Heart left ventricle (tissue), 16 donors: ENCODE results near the gene PPFIA2. TPM values are rescaled to one million over a fixed set of nuclear protein-coding genes. Genes with fewer than 3 reads are reported as not detected.
A peak's percentile ranks its signal among the peaks of the same experiment; 100 is the strongest.

Source experiments
- ATAC-seq, 4 donors: fragments of 200-7000 bp; cut with Tn5 transposase; one replicate each; pipeline ENCODE4 v1.9.1; 2020 to 2022; ENCODE audit warnings: moderate library complexity in 4 of 4, mild to moderate bottlenecking in 3 of 4, moderate number of reproducible peaks in 1 of 4
- DNase-seq, 5 donors: peaks; one replicate each; pipeline ENCODE4 v3.0.0-alpha.2; 2020
- H3K27ac ChIP-seq, 12 donors: fragments of 200-600 bp; sonication (generic) in 4 of 12; one replicate each; pipeline versions ENCODE4 v1.5.0 to v1.8.0; 2016 to 2022; ENCODE audit warnings: mild to moderate bottlenecking in 2 of 12
- H3K27me3 ChIP-seq, 9 donors: fragments of 200-600 bp; sonication (generic) in 2 of 9; one replicate each; pipeline versions ENCODE4 v1.5.1 to v1.8.0; 2016 to 2022; ENCODE audit warnings: mild to moderate bottlenecking in 3 of 9
- H3K36me3 ChIP-seq, 9 donors: fragments of 200-600 bp; sonication (generic) in 2 of 9; one replicate each; pipeline versions ENCODE4 v1.5.0 to v1.8.0; 2018 to 2022; ENCODE audit warnings: mild to moderate bottlenecking in 2 of 9
- H3K4me1 ChIP-seq, 12 donors: fragments of 200-600 bp; sonication (generic) in 4 of 12; one replicate each; pipeline versions ENCODE4 v1.5.0 to v1.8.0; 2016 to 2022; ENCODE audit warnings: mild to moderate bottlenecking in 3 of 12
- H3K4me3 ChIP-seq, 12 donors: fragments of 200-600 bp; sonication (generic) in 4 of 12; one replicate each; pipeline versions ENCODE4 v1.5.0 to v1.8.0; 2017 to 2022; ENCODE audit warnings: mild to moderate bottlenecking in 9 of 12, moderate library complexity in 4 of 12
- H3K9me3 ChIP-seq, 12 donors: fragments of 200-600 bp; sonication (generic) in 4 of 12; one replicate each; pipeline versions ENCODE4 v1.5.0 to v1.8.0; 2016 to 2022; ENCODE audit warnings: mild to moderate bottlenecking in 1 of 12
- POLR2A ChIP-seq, 2 donors: fragments of 450-650 bp; IDR thresholded peaks; one replicate each; pipeline ENCODE4 v1.6.1; 2017; ENCODE audit warnings: antibody characterized with exemption in 2 of 2, mild to moderate bottlenecking in 2 of 2, moderate library complexity in 2 of 2
- WGBS, 4 donors: extraction: QIAGEN DNeasy Blood & Tissue Kit in 2 of 4; methylation state at CpG; one replicate each; pipeline versions ENCODE4 v1.1.5 to v1.1.7; 2013 to 2018; 5-methylcytosine and 5-hydroxymethylcytosine counted together
- intact Hi-C, 10 donors: fragments of 100-400 bp; cut with DNase I; formaldehyde crosslinking; loops; one replicate each; pipeline versions ENCODE4 v1.11.1 to v1.14.2; 2022
- polyA plus RNA-seq, 2 donors: library from polyadenylated mRNA; stranded (reverse); fragments of 200-250 nt; gene quantifications; one replicate each; pipeline ENCODE4 v1.2.3, GENCODE V29; 2013
- total RNA-seq, 9 donors: library from RNA; depleted of rRNA in 2 of 9; stranded (reverse); fragments of >200 nt in 2 of 9; fragmentation: NEBNext Ultra II Directional in 3 of 9; extraction: Animal tissue kit (Norgen Biotek cat#: 25700) in 3 of 9; gene quantifications; one replicate each; pipeline versions ENCODE4 v1.1.0 to v1.2.4, GENCODE V29; 2016 to 2023
- TF ChIP-seq, protein P1 (sequence below), 12 donors: fragments of 200-600 bp; sonication (generic) in 4 of 12; IDR thresholded peaks; one replicate each; pipeline versions ENCODE4 v1.5.0 to v1.8.0; 2018 to 2022; ENCODE audit warnings: antibody characterized with exemption in 12 of 12, mild to moderate bottlenecking in 5 of 12
- donor health status: ischemic (EF 13 %, LVEDD 7.1; RV severe dilation, severe dysfunction).
- donor health status: healthy with polysubstance abuse.
- donor health status: DM: no; HTN: yes; CAD: no.
- donor health status: DM: no; HTN: no; CAD: no.
- donor health status: ischemic (EF 25% LVEDD 6.9; RV normal size, moderate dysfunction).
- donor health status: ischemic (EF 25% LVEDD 5.7; RV mildly dilated, moderate dysfunction).
- donor health status: healthy.
- donor health status: DM: yes; HTN: yes; CAD: no.
- donor health status: ischemic (EF 35%, LVEDD 5.7; RV mildly dilated, moderate dysfunction).
- donor health status: nonischemic (EF 11% LVEDD 7.7; RV severe dilation, severe dysfunction).
- donor health status: DM: yes; HTN: yes; CAD: no.
- donor health status: PGD.
- donor health status: ischemic (EF 29% LVEDD 5.4; RV normal size, mild dysfunction).
- donor health status: nonischemic (EF 23%, LVEDD 6.1; RV moderate dilation, normal function).

PPFIA2 gene
- total and polyA plus RNA-seq, 11 donors, result 0.08 to 1.3 (median 0.49) TPM; not detected in 3

DNA sequence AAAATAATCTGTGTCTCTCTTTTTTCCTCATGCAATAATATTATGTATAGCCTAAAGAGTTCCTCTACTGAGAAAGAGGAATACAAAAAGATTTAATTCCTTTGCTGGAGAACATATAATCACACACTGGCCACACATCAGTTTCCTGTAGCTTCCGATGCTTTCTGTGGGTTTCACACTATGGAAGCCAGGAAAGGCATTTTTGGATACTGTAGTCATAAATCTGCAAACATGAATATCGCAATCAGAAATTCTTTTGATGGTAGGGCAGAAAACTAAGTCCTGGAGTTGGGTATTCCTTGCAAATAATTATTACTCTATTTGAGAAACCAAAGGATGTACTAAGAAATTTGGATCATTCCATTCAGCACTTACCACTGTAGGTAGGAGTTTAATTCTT, 421.3 kb downstream of the PPFIA2 start:
- H3K27me3 ChIP-seq, result no peaks in the 10 kb centered on the region
- intact Hi-C loops, result no loop called here
- H3K9me3 ChIP-seq, result no peaks in the 10 kb centered on the region
- no peak for ATAC-seq
- no peak for DNase-seq
- H3K4me3 ChIP-seq, result no peak overlapping the region
- TF ChIP-seq, protein P1, sequence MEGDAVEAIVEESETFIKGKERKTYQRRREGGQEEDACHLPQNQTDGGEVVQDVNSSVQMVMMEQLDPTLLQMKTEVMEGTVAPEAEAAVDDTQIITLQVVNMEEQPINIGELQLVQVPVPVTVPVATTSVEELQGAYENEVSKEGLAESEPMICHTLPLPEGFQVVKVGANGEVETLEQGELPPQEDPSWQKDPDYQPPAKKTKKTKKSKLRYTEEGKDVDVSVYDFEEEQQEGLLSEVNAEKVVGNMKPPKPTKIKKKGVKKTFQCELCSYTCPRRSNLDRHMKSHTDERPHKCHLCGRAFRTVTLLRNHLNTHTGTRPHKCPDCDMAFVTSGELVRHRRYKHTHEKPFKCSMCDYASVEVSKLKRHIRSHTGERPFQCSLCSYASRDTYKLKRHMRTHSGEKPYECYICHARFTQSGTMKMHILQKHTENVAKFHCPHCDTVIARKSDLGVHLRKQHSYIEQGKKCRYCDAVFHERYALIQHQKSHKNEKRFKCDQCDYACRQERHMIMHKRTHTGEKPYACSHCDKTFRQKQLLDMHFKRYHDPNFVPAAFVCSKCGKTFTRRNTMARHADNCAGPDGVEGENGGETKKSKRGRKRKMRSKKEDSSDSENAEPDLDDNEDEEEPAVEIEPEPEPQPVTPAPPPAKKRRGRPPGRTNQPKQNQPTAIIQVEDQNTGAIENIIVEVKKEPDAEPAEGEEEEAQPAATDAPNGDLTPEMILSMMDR (IDR thresholded peaks at IDR 0.05), result no peak
- no peak for TF ChIP-seq POLR2A (IDR thresholded peaks at IDR 0.05)
- no peak overlapping the region for H3K27ac ChIP-seq
- no peaks in the 10 kb centered on the region for H3K4me1 ChIP-seq
- H3K36me3 ChIP-seq, result no peaks in the 10 kb centered on the region
- 76 to 84% (median 80%) methylated on average over 2 of the region's 2 CpGs for WGBS, 4 donors

- no peaks in the 10 kb centered on the region for H3K36me3 ChIP-seq
- DNase-seq (no peak), ATAC-seq (peak in 1 of 4 donors; percentile 61)
- no peak overlapping the region for H3K4me3 ChIP-seq
- no peak overlapping the region for H3K27ac ChIP-seq
- H3K27me3 ChIP-seq, result no peaks in the 10 kb centered on the region
- WGBS, 4 donors, result 33 to 57% (median 46%) methylated on average over 2 of the region's 2 CpGs
- no peak for TF ChIP-seq POLR2A (IDR thresholded peaks at IDR 0.05)
- TF ChIP-seq, protein P1 (IDR thresholded peaks at IDR 0.05), result no peak
- no peaks in the 10 kb centered on the region for H3K9me3 ChIP-seq
- no peaks in the 10 kb centered on the region for H3K4me1 ChIP-seq
- intact Hi-C loops, result no loop called here
These were observed 425.3 kb downstream of the PPFIA2 start for GRCh38 chr12:81333812-81334211.

GRCh38 chr12:81332054-81332453, 427.1 kb downstream of the PPFIA2 start:
- no peak for ATAC-seq
- intact Hi-C loops, result no loop called here
- H3K36me3 ChIP-seq, result no peaks in the 10 kb centered on the region

GRCh38 chr12:81330480-81330879, 428.7 kb downstream of the PPFIA2 start:
- no peak for TF ChIP-seq POLR2A (IDR thresholded peaks at IDR 0.05)
- TF ChIP-seq, protein P1 (IDR thresholded peaks at IDR 0.05), result peak in 3 of 12 donors; percentile 5 to 10 (median 7)
- WGBS, 4 donors, result 91 to 98% (median 96%) methylated on average over 1 of the region's 1 CpG
- H3K36me3 ChIP-seq, result no peaks in the 10 kb centered on the region
- H3K27ac ChIP-seq, result no peak overlapping the region
- intact Hi-C loops, result no loop called here
- ATAC-seq (no peak), DNase-seq (no peak)
- no peaks in the 10 kb centered on the region for H3K27me3 ChIP-seq
- H3K9me3 ChIP-seq, result no peaks in the 10 kb centered on the region
- no peaks in the 10 kb centered on the region for H3K4me1 ChIP-seq
- H3K4me3 ChIP-seq, result no peak overlapping the region

More at GRCh38 chr12:81332054-81332453, 427.1 kb downstream of the PPFIA2 start:
- TF ChIP-seq POLR2A (IDR thresholded peaks at IDR 0.05), result no peak
- TF ChIP-seq, protein P1 (IDR thresholded peaks at IDR 0.05), result no peak
- Histone ChIP-seq H3K9me3 (no peaks in the 10 kb centered on the region), H3K27me3 (no peaks in the 10 kb centered on the region), H3K4me3 (no peak overlapping the region), H3K4me1 (no peaks in the 10 kb centered on the region), H3K27ac (no peak overlapping the region)
- 54 to 59% (median 57%) methylated on average over 4 of the region's 4 CpGs for WGBS, 4 donors
- DNase-seq, result no peak
